Ishikawa (cell line): ENCODE results near the gene CDK5.

Experiments
- CEBPB ChIP-seq: IDR thresholded peaks from 2 replicates; pipeline ENCODE4 v1.6.1; 2012
- CREB1 ChIP-seq: IDR thresholded peaks from 2 replicates; pipeline ENCODE4 v1.6.1; 2012; ENCODE audit warnings: low read depth
- EGR1 ChIP-seq: IDR thresholded peaks from 2 replicates; pipeline ENCODE4 v1.6.1; 2012
- EP300 ChIP-seq: IDR thresholded peaks from 2 replicates; pipeline ENCODE4 v1.6.1; 2012; ENCODE audit warnings: borderline replicate concordance
- FOXM1 ChIP-seq: IDR thresholded peaks from 2 replicates; pipeline ENCODE4 v1.6.1; 2012; ENCODE audit warnings: low read depth, borderline replicate concordance
- NFIC ChIP-seq: IDR thresholded peaks from 2 replicates; pipeline ENCODE4 v1.6.1; 2012
- RAD21 ChIP-seq: IDR thresholded peaks from 2 replicates; pipeline ENCODE4 v1.6.1; 2012; ENCODE audit warnings: low read depth
- TAF1 ChIP-seq: IDR thresholded peaks from 2 replicates; pipeline ENCODE4 v1.6.1; 2012; ENCODE audit warnings: low read depth, mild to moderate bottlenecking
- TCF12 ChIP-seq: IDR thresholded peaks from 2 replicates; pipeline ENCODE4 v1.6.1; 2012; ENCODE audit warnings: low read depth
- TEAD4 ChIP-seq: IDR thresholded peaks from 2 replicates; pipeline ENCODE4 v1.6.1; 2012
- YY1 ChIP-seq: IDR thresholded peaks from 2 replicates; pipeline ENCODE4 v1.6.1; 2012; ENCODE audit warnings: low read depth
- ZBTB7A ChIP-seq: IDR thresholded peaks from 2 replicates; pipeline ENCODE4 v1.6.1; 2012; ENCODE audit warnings: low read depth
- TF ChIP-seq, protein P1 (sequence below): IDR thresholded peaks from 2 replicates; pipeline ENCODE4 v1.6.1; 2012
- TF ChIP-seq, protein P2 (sequence below): IDR thresholded peaks from 2 replicates; pipeline ENCODE4 v1.6.1; 2012; ENCODE audit warnings: low read depth, mild to moderate bottlenecking
- TF ChIP-seq, protein P3 (sequence below): IDR thresholded peaks from 2 replicates; pipeline ENCODE4 v1.6.1; 2012

CDK5 gene

DNA sequence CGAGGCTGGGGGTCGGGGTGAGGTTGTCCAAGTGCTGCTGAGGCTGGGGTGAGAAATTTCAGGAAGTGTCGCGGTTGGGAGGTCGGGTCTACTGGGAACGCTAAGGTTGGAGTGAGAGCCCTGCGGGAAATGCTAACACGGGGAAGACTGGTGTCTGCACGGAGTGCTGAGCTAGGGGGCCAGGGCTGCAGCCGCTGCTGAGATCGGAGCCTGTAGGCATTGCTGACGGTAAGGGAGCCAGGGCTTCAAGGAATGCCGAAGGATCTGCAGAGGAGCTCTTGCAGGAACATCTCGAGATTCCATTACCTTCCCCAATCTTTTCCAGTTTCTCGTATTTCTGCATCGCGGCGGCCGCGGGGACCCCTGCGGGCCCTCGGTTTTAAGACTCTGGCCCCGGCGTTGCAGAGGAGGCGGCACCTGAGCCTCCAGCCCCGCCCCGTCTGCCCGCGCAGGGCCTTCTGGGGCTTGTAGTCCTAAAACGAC is at the start of gene CDK5:
TSS of gene CDK5 (minus strand) at position 392 of the 483 bp plus-strand sequence. CDS start at position 343, 49 bp downstream.
- no peak; the same call in 1 of the 2 replicates for TF ChIP-seq TAF1

DNA sequence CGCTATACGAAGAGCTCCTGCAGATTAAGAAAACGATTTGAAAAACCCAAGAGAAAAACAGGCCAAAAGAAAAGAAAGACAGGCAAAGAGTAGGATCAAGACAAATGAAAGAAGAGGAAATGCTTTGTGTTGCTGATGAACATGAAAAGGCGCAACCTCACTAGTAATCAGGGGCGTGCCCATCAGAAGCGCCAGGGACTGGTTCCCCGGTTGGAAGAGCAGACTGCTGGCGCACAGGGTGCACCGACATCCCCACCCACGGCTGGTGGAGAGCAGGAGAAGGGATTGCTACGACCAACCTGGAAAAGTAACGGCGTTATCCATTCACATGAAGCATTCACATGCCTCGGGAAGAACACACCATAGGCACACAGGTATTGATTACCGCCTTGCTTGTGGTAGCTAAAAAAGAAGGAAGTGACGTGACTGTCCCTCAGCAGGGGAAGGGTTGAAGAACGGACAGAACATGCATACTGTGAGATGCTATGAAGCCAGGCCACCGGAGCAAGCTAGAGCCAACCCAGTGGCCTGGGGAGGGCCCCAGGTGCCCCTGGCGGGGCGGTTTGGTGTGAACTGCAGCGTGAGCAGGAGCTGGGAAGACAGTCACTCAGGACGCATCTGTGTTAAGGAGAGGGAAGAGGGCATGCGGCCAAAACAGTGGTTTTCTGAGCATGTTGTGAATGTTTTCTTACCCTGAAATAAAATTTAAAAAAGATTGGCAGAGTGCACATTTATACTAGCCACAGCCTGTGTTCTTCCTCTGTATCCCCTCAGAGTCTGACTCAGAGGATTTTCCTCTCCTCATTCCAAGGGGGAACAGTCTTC is 46.9 kb upstream of the CDK5 start:
- TF ChIP-seq, protein P1, sequence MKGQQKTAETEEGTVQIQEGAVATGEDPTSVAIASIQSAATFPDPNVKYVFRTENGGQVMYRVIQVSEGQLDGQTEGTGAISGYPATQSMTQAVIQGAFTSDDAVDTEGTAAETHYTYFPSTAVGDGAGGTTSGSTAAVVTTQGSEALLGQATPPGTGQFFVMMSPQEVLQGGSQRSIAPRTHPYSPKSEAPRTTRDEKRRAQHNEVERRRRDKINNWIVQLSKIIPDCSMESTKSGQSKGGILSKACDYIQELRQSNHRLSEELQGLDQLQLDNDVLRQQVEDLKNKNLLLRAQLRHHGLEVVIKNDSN: no peak
- TF ChIP-seq TEAD4 (no peak), YY1 (no peak), FOXM1 (no peak), TCF12 (no peak), RAD21 (no peak), EP300 (no peak), NFIC (no peak), CREB1 (no peak), EGR1 (no peak), ZBTB7A (no peak), TAF1 (no peak), CEBPB (no peak)
- TF ChIP-seq, protein P2, sequence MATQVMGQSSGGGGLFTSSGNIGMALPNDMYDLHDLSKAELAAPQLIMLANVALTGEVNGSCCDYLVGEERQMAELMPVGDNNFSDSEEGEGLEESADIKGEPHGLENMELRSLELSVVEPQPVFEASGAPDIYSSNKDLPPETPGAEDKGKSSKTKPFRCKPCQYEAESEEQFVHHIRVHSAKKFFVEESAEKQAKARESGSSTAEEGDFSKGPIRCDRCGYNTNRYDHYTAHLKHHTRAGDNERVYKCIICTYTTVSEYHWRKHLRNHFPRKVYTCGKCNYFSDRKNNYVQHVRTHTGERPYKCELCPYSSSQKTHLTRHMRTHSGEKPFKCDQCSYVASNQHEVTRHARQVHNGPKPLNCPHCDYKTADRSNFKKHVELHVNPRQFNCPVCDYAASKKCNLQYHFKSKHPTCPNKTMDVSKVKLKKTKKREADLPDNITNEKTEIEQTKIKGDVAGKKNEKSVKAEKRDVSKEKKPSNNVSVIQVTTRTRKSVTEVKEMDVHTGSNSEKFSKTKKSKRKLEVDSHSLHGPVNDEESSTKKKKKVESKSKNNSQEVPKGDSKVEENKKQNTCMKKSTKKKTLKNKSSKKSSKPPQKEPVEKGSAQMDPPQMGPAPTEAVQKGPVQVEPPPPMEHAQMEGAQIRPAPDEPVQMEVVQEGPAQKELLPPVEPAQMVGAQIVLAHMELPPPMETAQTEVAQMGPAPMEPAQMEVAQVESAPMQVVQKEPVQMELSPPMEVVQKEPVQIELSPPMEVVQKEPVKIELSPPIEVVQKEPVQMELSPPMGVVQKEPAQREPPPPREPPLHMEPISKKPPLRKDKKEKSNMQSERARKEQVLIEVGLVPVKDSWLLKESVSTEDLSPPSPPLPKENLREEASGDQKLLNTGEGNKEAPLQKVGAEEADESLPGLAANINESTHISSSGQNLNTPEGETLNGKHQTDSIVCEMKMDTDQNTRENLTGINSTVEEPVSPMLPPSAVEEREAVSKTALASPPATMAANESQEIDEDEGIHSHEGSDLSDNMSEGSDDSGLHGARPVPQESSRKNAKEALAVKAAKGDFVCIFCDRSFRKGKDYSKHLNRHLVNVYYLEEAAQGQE: no peak
- TF ChIP-seq, protein P3, sequence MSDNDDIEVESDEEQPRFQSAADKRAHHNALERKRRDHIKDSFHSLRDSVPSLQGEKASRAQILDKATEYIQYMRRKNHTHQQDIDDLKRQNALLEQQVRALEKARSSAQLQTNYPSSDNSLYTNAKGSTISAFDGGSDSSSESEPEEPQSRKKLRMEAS: no peak

DNA sequence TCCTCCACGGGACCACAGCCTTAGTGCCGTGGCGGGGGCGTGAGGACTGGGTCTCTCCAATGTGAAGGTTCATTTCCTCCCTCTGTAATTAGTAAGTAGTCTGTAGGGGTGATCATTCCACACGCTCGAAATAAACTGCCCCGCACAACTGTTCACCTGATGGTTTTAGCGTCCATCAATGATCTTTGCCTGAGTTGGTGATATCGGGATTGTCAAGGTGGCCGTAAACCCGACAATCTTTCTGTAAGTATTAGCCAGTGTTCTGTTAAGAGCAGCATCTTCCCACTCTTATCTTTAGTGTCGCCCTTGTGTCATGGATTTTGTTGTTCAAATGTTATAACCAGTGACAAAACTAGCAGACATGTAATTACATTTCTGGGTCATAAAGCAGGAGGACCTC is 46.3 kb upstream of the CDK5 start:
- TF ChIP-seq CREB1 (no peak), YY1 (no peak), NFIC (no peak), EGR1 (no peak), RAD21 (no peak), TEAD4 (no peak), TCF12 (no peak), FOXM1 (no peak)
- TF ChIP-seq, protein P1: no peak
- TF ChIP-seq, protein P3: no peak
- TF ChIP-seq, protein P2: no peak

DNA sequence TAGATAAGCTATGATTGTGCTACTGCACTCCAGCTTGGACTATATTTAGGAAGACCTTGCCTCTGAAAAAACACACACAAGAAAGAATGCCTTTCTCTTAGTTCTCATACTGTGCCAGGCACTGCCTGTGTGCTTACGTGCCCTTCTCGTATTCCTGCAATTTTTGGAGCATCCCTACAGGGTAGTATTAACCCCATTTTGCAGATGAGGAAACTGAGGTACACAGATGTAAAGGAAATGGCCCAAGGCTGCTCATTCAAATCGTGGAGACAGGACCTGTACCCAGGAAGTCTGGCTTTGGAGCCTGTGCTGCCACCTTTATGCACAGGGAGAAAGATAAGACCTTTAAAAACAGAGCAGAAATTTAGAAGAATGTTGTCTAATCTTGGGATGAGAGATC is 45.3 kb upstream of the CDK5 start:
- no peak for TF ChIP-seq EP300
- no peak for TF ChIP-seq TCF12
- TF ChIP-seq TEAD4: no peak
- TF ChIP-seq, protein P1: no peak
- no peak for TF ChIP-seq TAF1

DNA sequence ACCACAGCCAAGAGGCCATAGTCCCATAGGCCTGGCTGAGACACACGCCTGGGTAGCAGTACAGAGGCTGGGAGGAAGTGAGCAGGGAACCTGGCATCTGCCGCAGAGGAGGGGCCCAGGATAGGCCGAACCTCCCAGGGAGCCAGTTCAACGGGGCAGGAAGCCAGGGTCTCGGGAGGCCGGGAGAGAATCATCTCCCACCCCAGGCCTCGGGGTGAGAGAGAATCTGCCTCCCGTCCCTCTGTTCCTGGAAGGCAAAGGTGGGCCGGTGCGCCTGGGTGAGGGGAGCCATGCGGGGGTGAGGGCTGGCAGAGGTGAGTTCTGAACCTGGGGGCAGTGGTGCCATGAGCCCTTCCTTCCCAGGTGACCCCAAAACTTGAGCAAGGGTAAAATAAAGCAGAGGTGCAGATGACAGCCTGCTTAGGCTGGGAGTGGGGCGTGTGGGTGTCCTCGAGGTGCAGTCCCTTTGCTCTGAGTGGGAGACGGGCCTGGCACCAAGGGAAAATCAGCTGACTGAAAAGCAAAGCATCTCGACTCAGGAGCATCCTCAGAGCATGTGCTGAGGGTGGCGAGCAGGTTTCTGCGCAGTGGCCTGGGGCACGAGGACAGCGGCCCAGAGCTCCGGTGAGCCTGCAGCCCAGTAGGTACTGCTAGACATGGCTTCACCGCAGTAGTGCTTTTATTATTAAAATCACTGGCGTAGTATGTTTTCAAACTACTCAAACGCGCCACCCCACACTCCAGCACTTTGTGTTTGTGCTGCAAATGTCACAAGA is 44.1 kb upstream of the CDK5 start:
- TF ChIP-seq NFIC: no peak
- TF ChIP-seq ZBTB7A: no peak
- no peak for TF ChIP-seq YY1
- TF ChIP-seq RAD21: no peak
- no peak for TF ChIP-seq EGR1
- no peak for TF ChIP-seq TAF1
- TF ChIP-seq EP300: no peak
- no peak for TF ChIP-seq CREB1
- no peak for TF ChIP-seq CEBPB
- TF ChIP-seq FOXM1: no peak
- no peak for TF ChIP-seq TCF12
- TF ChIP-seq, protein P3: no peak
- TF ChIP-seq, protein P2: no peak
- no peak for TF ChIP-seq TEAD4
- TF ChIP-seq, protein P1: no peak
